HG03097 (cell line): ENCODE data around the gene TMEM80.

Experiments
- ATAC-seq: cut with Tn5 transposase; IDR thresholded peaks from one replicate; pipeline ENCODE4 v1.9.1; 2021; ENCODE audit not compliant: unreplicated experiment, low FRiP score

Gene TMEM80

GRCh38 chr11:698493-699115, 3.0 kb downstream of the TMEM80 start:
- ATAC-seq: no peak

- ATAC-seq: no peak
Measured at GRCh38 chr11:699116-699508, 3.5 kb downstream of the TMEM80 start.

GRCh38 chr11:699753-700152, 4.1 kb downstream of the TMEM80 start:
- no peak for ATAC-seq

- ATAC-seq: no peak
Measured at GRCh38 chr11:701741-702461, 6.3 kb downstream of the TMEM80 start.

- ATAC-seq: no peak
Measured at GRCh38 chr11:702462-703461, 7.1 kb downstream of the TMEM80 start.

- ATAC-seq: no peak
Measured at GRCh38 chr11:703506-703905, 7.9 kb downstream of the TMEM80 start.

GRCh38 chr11:704228-704674, 8.6 kb downstream of the TMEM80 start:
- no peak for ATAC-seq

GRCh38 chr11:704781-705645, 9.4 kb downstream of the TMEM80 start:
- no peak for ATAC-seq

- ATAC-seq: no peak
Measured at GRCh38 chr11:705646-706438, 10.2 kb downstream of the TMEM80 start, which contains the start of gene EPS8L2. Gene EPS8L2 (plus strand): TSS chr11:706231. CDS start chr11:709408, 3,177 bp downstream.

GRCh38 chr11:706439-706956, 10.9 kb downstream of the TMEM80 start:
- ATAC-seq: no peak

GRCh38 chr11:706957-707816, 11.6 kb downstream of the TMEM80 start:
- no peak for ATAC-seq

GRCh38 chr11:707817-708420, 12.3 kb downstream of the TMEM80 start:
- no peak for ATAC-seq

GRCh38 chr11:708511-708910, 12.9 kb downstream of the TMEM80 start:
- no peak for ATAC-seq

- no peak for ATAC-seq
Measured at GRCh38 chr11:709109-709997, 13.7 kb downstream of the TMEM80 start.

GRCh38 chr11:714436-714835, 18.8 kb downstream of the TMEM80 start:
- ATAC-seq: no peak

GRCh38 chr11:719214-720016, 23.8 kb downstream of the TMEM80 start:
- no peak for ATAC-seq
